H1 (cell line): ENCODE measurements around the gene IL2RG.

Source experiments
- BCL11A ChIP-seq, 2 experiments: IDR thresholded peaks; one replicate each; pipeline ENCODE4 v1.6.1; 2011; ENCODE audit warnings: low read depth in 2 of 2, low read length in 2 of 2, mild to moderate bottlenecking in 2 of 2
- CHD1 ChIP-seq: IDR thresholded peaks from 2 replicates; pipeline ENCODE4 v1.6.1; 2012; ENCODE audit warnings: low read depth, low read length, improper control_type of control experiment
- CHD7 ChIP-seq: fragments of 300-600 bp; sonication (generic); IDR thresholded peaks from 2 replicates; pipeline ENCODE4 v1.7.1; 2012; ENCODE audit warnings: low read length, moderate library complexity, mild to moderate bottlenecking, inconsistent platforms; ENCODE audit not compliant: insufficient replicate concordance
- CTCF ChIP-seq, 3 experiments: IDR thresholded peaks; 1 replicate in 2 of 3; 2 replicates in 1 of 3; pipeline versions ENCODE4 v1.5.1 to v1.6.1; 2011; ENCODE audit warnings: low read length in 3 of 3, mild to moderate bottlenecking in 3 of 3, inconsistent platforms in 2 of 3, low read depth in 1 of 3, moderate library complexity in 1 of 3; ENCODE audit not compliant: insufficient read depth in 1 of 3; ENCODE audit errors: control extremely low read depth in 1 of 3
- EZH2 ChIP-seq: fragments of 200-600 bp; sonication (generic); IDR thresholded peaks from 2 replicates; pipeline ENCODE4 v1.7.1; 2012; ENCODE audit warnings: low read depth, mild to moderate bottlenecking, moderate library complexity, low read length, inconsistent platforms; ENCODE audit not compliant: severe bottlenecking
- POLR2A ChIP-seq, 2 experiments: IDR thresholded peaks; 1 replicate in 1 of 2; 2 replicates in 1 of 2; pipeline ENCODE4 v1.6.1; 2011; ENCODE audit warnings: low read depth in 2 of 2, low read length in 2 of 2, mild to moderate bottlenecking in 2 of 2; ENCODE audit errors: control extremely low read depth in 1 of 2
- POLR2AphosphoS5 ChIP-seq: IDR thresholded peaks from 2 replicates; pipeline ENCODE4 v1.6.1; 2011; ENCODE audit warnings: low read depth, low read length
- RAD21 ChIP-seq, 2 experiments: IDR thresholded peaks in 1 of 2; conservative IDR thresholded peaks in 1 of 2; 2 replicates each; pipeline ENCODE4 v1.6.1; 2011; ENCODE audit warnings: low read depth in 2 of 2, low read length in 2 of 2, improper control_type of control experiment in 1 of 2, inconsistent platforms in 1 of 2, mild to moderate bottlenecking in 1 of 2, moderate library complexity in 1 of 2
- SIX5 ChIP-seq: IDR thresholded peaks from 2 replicates; pipeline ENCODE4 v1.6.1; 2011; ENCODE audit warnings: mild to moderate bottlenecking, low read depth, low read length
- SRF ChIP-seq: IDR thresholded peaks from 2 replicates; pipeline ENCODE4 v1.6.1; 2011; ENCODE audit warnings: mild to moderate bottlenecking, low read depth, low read length, moderate library complexity
- USF2 ChIP-seq: IDR thresholded peaks from 2 replicates; pipeline ENCODE4 v1.6.1; 2011; ENCODE audit warnings: low read length, improper control_type of control experiment

- TF ChIP-seq POLR2AphosphoS5: no peak
- no peak for TF ChIP-seq SIX5
- no peak for TF ChIP-seq CHD1
- TF ChIP-seq CTCF (IDR thresholded peaks at IDR 0.05; ENCODE audit: control extremely low read depth in 1 of 3, insufficient read depth in 1 of 3, low read depth in 1 of 3, low read length in 3 of 3): no peak
- no peak for TF ChIP-seq POLR2A (IDR thresholded peaks at IDR 0.05; ENCODE audit: control extremely low read depth in 1 of 2, low read depth in 2 of 2, low read length in 2 of 2)
- TF ChIP-seq RAD21 (IDR thresholded peaks at IDR 0.05 in 1 of 2, conservative IDR thresholded peaks at IDR 0.05 in 1 of 2; ENCODE audit: low read depth in 2 of 2, low read length in 2 of 2): no peak
- TF ChIP-seq CHD7: no peak
- TF ChIP-seq USF2: no peak
- TF ChIP-seq EZH2: no peak
- TF ChIP-seq BCL11A (IDR thresholded peaks at IDR 0.05; ENCODE audit: low read depth in 2 of 2, low read length in 2 of 2): no peak
- TF ChIP-seq SRF: no peak
These were observed 9.1 kb downstream of the IL2RG start for GRCh38 chrX:71102292-71102691.
